Activated T-cell treated with anti-CD3 and anti-CD28 coated beads, Interleukin-2, amount 50 U/mL, for 4 hours (primary cell): ENCODE data around the gene ZEB2. TPM values are rescaled to one million over a fixed set of nuclear protein-coding genes. Genes with fewer than 3 reads are reported as not detected.

Experiments used
- ATAC-seq, 2 donors: fragments of 200-7000 bp; cut with Tn5 transposase; one replicate each; pipeline ENCODE4 v1.10.0; 2021
- DNase-seq: peaks from one replicate; pipeline ENCODE4 v3.0.0-alpha.2; 2020
- H3K27me3 Mint-ChIP-seq: one replicate; pipeline ENCODE4 v1.8.0; 2021; ENCODE audit warnings: low read depth, mixed read lengths
- H3K36me3 Mint-ChIP-seq: one replicate; pipeline ENCODE4 v1.8.0; 2022; ENCODE audit warnings: mixed read lengths; ENCODE audit not compliant: insufficient read depth
- H3K4me1 Mint-ChIP-seq: one replicate; pipeline ENCODE4 v1.8.0; 2021; ENCODE audit warnings: low read depth, mixed read lengths
- H3K4me3 Mint-ChIP-seq: one replicate; pipeline ENCODE4 v1.8.0; 2021; ENCODE audit warnings: mild to moderate bottlenecking, moderate library complexity, mixed read lengths
- H3K9me3 Mint-ChIP-seq: one replicate; pipeline ENCODE4 v1.8.0; 2021; ENCODE audit warnings: mixed read lengths
- total RNA-seq, 3 donors: library from RNA; stranded (reverse); gene quantifications; one replicate each; pipeline ENCODE4 v1.2.1, GENCODE V29; 2021

The ZEB2 gene
- total RNA-seq, 3 donors from 2014 or later = 14.4 to 35.9 (median 25.1) TPM

DNA sequence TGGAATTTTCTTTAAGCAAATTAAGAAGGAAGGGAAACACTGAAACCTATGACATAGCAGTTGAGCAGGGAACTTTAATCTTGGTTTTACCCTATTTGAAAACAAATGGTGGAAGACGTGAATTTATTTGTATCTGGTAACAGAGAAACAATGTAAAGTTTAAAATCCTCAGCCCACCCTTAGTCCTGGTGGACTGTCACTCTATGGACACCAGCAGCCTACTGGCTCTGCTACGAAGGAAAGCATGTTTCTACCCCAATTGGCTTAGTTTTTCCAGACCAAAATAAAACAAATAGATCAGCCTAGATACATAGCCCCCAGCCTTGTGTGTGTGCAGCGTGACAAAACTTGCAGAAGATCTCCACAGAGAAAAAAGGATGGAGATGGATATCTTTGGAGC lies 7.4 kb downstream of the ZEB2 start:
- H3K4me3 Mint-ChIP-seq = peak overlapping the region; percentile 72
- ATAC-seq (no peak), DNase-seq (no peak)
- H3K9me3 Mint-ChIP-seq = no peaks in the 10 kb centered on the region
- peaks cover 62% of the 10 kb centered on the region for H3K4me1 Mint-ChIP-seq
- peaks cover 5% of the 10 kb centered on the region for H3K36me3 Mint-ChIP-seq
- peaks cover 54% of the 10 kb centered on the region for H3K27me3 Mint-ChIP-seq

GRCh38 chr2:144511937-144512336 lies 8.0 kb downstream of the ZEB2 start:
- no peaks in the 10 kb centered on the region for H3K9me3 Mint-ChIP-seq
- DNase-seq = no peak
- H3K4me3 Mint-ChIP-seq = no peak overlapping the region
- H3K4me1 Mint-ChIP-seq = peaks cover 64% of the 10 kb centered on the region
- H3K27me3 Mint-ChIP-seq = peaks cover 51% of the 10 kb centered on the region
- ATAC-seq = no peak
- peaks cover 3% of the 10 kb centered on the region for H3K36me3 Mint-ChIP-seq

DNA sequence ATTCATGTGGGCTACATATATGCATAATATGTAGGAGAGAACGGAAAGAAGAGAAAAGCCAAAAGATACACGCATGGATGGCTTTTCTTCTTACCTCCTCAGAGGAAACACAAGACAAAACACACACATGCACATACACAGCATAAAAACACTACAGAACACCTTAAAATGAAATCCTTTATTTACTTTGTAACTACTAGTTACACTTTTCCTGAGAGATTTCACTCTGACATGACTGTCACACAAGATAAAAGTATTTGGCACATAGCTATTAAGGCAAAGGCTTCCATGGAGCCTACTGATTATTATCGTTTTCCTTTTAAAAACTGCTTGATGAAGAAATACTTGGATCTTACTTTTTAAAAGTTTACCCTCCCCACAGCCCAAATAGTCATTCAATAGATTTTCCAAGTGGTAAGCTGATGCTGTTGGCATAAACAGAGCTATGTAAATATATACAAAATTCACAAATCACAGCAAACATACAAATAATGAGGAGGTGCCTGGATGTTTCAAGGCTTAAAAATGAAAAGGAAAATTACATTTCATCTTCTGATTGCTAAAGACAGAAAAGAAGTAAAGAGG lies 8.6 kb downstream of the ZEB2 start:
- no peak for DNase-seq
- peaks cover 51% of the 10 kb centered on the region for H3K27me3 Mint-ChIP-seq
- ATAC-seq = no peak
- peaks cover 3% of the 10 kb centered on the region for H3K36me3 Mint-ChIP-seq
- H3K9me3 Mint-ChIP-seq = no peaks in the 10 kb centered on the region
- peaks cover 65% of the 10 kb centered on the region for H3K4me1 Mint-ChIP-seq
- H3K4me3 Mint-ChIP-seq = peak overlapping the region; percentile 73

GRCh38 chr2:144510294-144510991 lies 9.5 kb downstream of the ZEB2 start:
- peaks cover 49% of the 10 kb centered on the region for H3K27me3 Mint-ChIP-seq
- H3K4me3 Mint-ChIP-seq = peak overlapping the region; percentile 73
- no peaks in the 10 kb centered on the region for H3K9me3 Mint-ChIP-seq
- H3K36me3 Mint-ChIP-seq = peaks cover 3% of the 10 kb centered on the region
- H3K4me1 Mint-ChIP-seq = peaks cover 68% of the 10 kb centered on the region
- DNase-seq (no peak), ATAC-seq (peak; percentile 63 to 70)

DNA sequence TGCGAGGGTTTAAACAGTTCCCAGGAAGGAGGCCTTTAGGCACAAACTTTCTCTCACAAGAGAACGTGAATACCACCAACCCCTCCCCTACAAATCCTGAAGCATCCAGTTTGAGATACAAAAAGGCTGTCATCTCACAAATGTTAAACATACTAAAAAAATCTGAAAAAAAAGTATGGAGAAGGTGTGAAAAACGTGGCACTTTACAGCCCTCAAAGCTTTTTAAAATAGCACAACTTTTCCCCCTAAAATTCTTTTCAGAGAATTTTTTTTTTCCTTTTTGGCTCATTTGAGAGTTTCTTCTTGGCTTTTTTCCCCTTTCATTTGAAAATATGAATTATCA lies 10.1 kb downstream of the ZEB2 start:
- Mint-ChIP-seq H3K4me1 (peaks cover 69% of the 10 kb centered on the region), H3K9me3 (no peaks in the 10 kb centered on the region), H3K4me3 (no peak overlapping the region), H3K36me3 (peaks cover 3% of the 10 kb centered on the region), H3K27me3 (peaks cover 43% of the 10 kb centered on the region)
- DNase-seq (no peak), ATAC-seq (no peak)

DNA sequence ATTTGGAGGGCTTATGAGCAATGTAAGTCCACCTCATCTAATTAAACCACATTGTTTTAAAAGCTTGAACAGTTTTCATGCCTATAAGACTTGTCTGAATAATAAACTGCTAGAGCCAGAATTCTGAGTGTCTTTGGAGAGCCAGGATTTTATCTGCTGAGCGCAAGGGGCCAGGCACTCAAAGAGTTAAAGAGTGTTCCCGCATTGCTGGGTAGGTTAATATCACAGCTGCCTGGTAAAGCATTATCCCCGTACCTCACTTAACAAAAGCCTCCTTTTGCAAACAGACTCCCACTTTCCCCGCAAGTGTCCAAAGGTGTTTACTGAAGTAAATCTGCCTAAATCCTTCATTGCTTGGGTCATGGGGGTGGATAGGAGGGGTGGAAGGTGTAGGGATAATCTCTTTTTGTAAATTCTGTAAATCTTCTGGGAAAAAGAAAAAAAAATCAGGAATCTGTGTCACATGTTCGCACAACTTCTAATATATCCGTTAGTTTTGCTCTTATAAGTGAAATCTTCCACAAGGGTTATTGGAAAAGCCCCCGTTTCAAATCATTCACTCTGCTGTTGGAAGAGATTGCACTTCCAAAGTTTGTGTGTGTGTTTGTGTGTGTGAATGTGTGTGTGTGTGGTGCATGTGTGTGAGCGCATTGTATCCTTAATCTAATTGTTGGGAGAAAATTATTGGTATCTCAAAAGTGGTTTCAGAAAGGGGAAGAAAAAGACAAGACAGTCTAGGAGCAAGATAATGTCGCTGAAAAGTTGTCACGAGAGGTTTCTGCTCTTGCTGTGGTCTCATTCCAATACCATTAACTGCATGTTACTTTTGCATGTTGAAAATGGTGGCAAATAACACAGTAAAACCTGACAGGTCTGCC lies 10.7 kb downstream of the ZEB2 start:
- peak overlapping the region; percentile 39 for H3K4me3 Mint-ChIP-seq
- no peaks in the 10 kb centered on the region for H3K9me3 Mint-ChIP-seq

DNA sequence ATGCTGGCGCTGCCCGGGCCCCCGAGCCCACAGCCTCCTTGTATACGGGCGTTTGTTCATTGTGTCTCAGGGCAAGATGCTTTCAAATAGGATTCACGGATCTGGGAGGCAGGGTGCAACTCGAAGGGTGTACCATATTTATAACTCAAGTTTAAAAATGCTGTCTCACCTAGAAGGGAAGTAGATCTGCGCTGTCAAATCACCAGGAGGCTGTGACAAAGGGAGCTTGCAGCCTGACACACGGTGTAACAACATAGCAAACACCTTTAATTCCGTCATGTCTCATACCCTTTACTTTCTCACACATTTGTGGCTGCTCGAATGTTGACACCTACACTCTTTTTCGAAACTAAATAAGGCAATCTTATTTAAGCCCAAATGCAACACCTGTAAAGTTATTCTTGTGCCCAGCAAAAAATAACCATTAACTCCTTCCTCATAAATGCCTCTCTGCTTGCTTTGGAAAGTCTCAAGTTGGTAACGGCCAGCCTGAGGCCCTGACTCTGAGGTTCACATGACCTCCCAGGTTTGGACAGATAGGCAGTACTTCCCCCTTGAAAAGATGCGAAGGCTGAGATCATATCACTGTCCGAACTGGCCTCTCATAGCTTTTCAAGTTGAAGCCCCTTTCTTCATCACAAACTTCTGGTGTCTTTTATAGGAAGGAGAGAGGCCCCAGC lies 11.6 kb downstream of the ZEB2 start:
- peak overlapping the region; percentile 7 for H3K4me3 Mint-ChIP-seq
- peaks cover 63% of the 10 kb centered on the region for H3K4me1 Mint-ChIP-seq

More for the DNA sequence above, 10.7 kb downstream of the ZEB2 start:
- DNase-seq (no peak), ATAC-seq (no peak)
- H3K36me3 Mint-ChIP-seq = peaks cover 3% of the 10 kb centered on the region
- peaks cover 40% of the 10 kb centered on the region for H3K27me3 Mint-ChIP-seq
- H3K4me1 Mint-ChIP-seq = peaks cover 70% of the 10 kb centered on the region

GRCh38 chr2:144507441-144508171 lies 12.3 kb downstream of the ZEB2 start:
- H3K36me3 Mint-ChIP-seq = peaks cover 1% of the 10 kb centered on the region
- DNase-seq = no peak
- H3K4me1 Mint-ChIP-seq = peaks cover 57% of the 10 kb centered on the region
- H3K27me3 Mint-ChIP-seq = peaks cover 25% of the 10 kb centered on the region
- no peak overlapping the region for H3K4me3 Mint-ChIP-seq
- H3K9me3 Mint-ChIP-seq = no peaks in the 10 kb centered on the region
- no peak for ATAC-seq

More for the DNA sequence above, 11.6 kb downstream of the ZEB2 start:
- no peaks in the 10 kb centered on the region for H3K9me3 Mint-ChIP-seq
- DNase-seq (no peak), ATAC-seq (no peak)
- peaks cover 31% of the 10 kb centered on the region for H3K27me3 Mint-ChIP-seq
- peaks cover under 1% of the 10 kb centered on the region for H3K36me3 Mint-ChIP-seq

- DNase-seq (no peak), ATAC-seq (peak; percentile 54)
- peaks cover 41% of the 10 kb centered on the region for H3K4me1 Mint-ChIP-seq
- no peak overlapping the region for H3K4me3 Mint-ChIP-seq
- H3K36me3 Mint-ChIP-seq = peaks cover 1% of the 10 kb centered on the region
- no peaks in the 10 kb centered on the region for H3K9me3 Mint-ChIP-seq
- peaks cover 9% of the 10 kb centered on the region for H3K27me3 Mint-ChIP-seq
Measured at GRCh38 chr2:144505245-144505831, 14.6 kb downstream of the ZEB2 start.

- Mint-ChIP-seq H3K9me3 (no peaks in the 10 kb centered on the region), H3K4me1 (peaks cover 36% of the 10 kb centered on the region), H3K36me3 (peaks cover 1% of the 10 kb centered on the region), H3K27me3 (peaks cover 5% of the 10 kb centered on the region), H3K4me3 (no peak overlapping the region)
- DNase-seq = no peak
- no peak for ATAC-seq
Measured at GRCh38 chr2:144504218-144504641, 15.7 kb downstream of the ZEB2 start.

GRCh38 chr2:144503242-144503641 lies 16.7 kb downstream of the ZEB2 start:
- H3K4me3 Mint-ChIP-seq = no peak overlapping the region
- peaks cover 31% of the 10 kb centered on the region for H3K4me1 Mint-ChIP-seq

DNA sequence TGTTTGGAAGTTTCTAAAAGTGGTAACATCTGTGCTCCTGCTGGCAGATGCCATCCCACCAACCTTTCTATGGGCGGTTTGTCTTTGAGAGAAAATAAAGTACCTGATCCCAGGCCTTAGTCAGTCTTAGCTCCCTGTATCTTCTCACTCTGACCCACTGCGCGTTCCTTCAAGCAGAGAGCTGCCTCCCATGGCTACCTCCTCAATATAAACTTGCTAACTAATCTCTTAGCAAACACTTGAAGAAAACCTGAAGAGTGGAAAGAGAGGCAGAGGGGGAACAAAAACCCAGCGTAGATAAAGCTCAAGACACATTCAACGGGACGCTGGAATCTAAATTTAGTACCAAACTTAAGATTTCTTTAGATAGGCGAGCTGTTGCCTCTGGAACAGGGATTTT lies 17.6 kb downstream of the ZEB2 start:
- Mint-ChIP-seq H3K9me3 (no peaks in the 10 kb centered on the region), H3K27me3 (peaks cover 2% of the 10 kb centered on the region), H3K4me1 (peaks cover 22% of the 10 kb centered on the region), H3K4me3 (no peak overlapping the region), H3K36me3 (peaks cover 1% of the 10 kb centered on the region)
- no peak for DNase-seq
- no peak for ATAC-seq

More at GRCh38 chr2:144503242-144503641, 16.7 kb downstream of the ZEB2 start:
- peaks cover 1% of the 10 kb centered on the region for H3K36me3 Mint-ChIP-seq
- no peak for DNase-seq
- H3K9me3 Mint-ChIP-seq = no peaks in the 10 kb centered on the region
- H3K27me3 Mint-ChIP-seq = peaks cover 2% of the 10 kb centered on the region
- ATAC-seq = no peak

GRCh38 chr2:144501627-144502026 lies 18.3 kb downstream of the ZEB2 start:
- H3K36me3 Mint-ChIP-seq = peaks cover 1% of the 10 kb centered on the region
- ATAC-seq (no peak), DNase-seq (no peak)
- H3K9me3 Mint-ChIP-seq = no peaks in the 10 kb centered on the region
- H3K4me3 Mint-ChIP-seq = no peak overlapping the region
- H3K4me1 Mint-ChIP-seq = peaks cover 21% of the 10 kb centered on the region
- peaks cover 2% of the 10 kb centered on the region for H3K27me3 Mint-ChIP-seq
